NB4 (cell line): ENCODE data around the gene NCAM1.
A peak's percentile ranks its signal among the peaks of the same experiment; 100 is the strongest.

Source experiments
- DNase-seq: peaks from one replicate; pipeline ENCODE4 v3.0.0; 2010; ENCODE audit warnings: low read depth
- H3K4me3 ChIP-seq: one replicate; pipeline ENCODE4 v1.5.1; 2011; ENCODE audit warnings: mild to moderate bottlenecking, low read depth, low read length, moderate library complexity
- MYC ChIP-seq: IDR thresholded peaks from 2 replicates; pipeline ENCODE4 v1.6.1; 2011; ENCODE audit warnings: low read depth, low read length
- POLR2A ChIP-seq: IDR thresholded peaks from 2 replicates; pipeline ENCODE4 v1.6.1; 2011; ENCODE audit warnings: mild to moderate bottlenecking; ENCODE audit not compliant: insufficient read length; ENCODE audit errors: extremely low read depth
- TF ChIP-seq, protein P1 (sequence below): IDR thresholded peaks from 2 replicates; pipeline ENCODE4 v1.6.1; 2011; ENCODE audit warnings: low read depth, low read length
- TF ChIP-seq, protein P2 (sequence below): IDR thresholded peaks from one replicate; pipeline ENCODE4 v1.5.1; 2012; ENCODE audit warnings: low read depth, low read length

NCAM1 gene

DNA sequence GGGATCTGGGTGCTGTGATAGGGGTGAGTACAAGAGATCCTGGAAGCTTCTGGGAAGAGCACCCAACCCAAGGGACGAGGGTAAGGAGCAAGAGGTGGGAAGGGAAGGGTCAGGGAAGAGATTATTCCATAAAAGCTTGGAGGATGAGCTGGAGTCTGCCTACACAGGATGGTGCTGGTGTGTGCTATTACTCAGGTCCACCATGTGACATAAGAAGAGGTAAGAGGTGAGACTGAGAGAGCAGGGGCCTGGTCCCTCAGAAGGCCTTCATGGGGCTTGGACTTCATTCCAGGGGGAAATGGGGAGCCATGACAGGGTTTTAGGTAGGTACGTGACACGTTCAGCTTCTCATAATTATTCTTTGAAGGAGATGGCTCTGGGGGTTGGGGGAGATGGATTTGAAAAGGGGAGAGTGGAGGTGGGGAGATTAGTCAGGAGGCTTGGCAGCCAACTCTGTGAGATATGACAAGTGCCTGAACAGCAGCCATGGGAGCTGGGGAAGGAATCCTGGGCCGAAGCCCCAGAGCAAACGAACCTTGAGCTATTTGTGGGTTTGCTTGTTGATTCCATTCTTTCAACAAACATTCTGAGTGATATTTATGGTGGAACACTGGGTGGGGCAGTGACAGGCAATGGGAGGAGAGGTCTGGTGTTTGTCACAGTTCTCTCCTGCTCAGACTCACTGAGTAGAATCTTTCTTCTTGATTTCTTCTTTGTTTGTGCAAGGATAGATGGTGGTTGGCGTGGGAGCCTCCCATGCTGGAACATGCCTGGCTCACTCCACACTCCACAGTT, 11.2 kb upstream of the NCAM1 start:
- DNase-seq: no peak
- TF ChIP-seq MYC (no peak), POLR2A (no peak)
- TF ChIP-seq, protein P1, sequence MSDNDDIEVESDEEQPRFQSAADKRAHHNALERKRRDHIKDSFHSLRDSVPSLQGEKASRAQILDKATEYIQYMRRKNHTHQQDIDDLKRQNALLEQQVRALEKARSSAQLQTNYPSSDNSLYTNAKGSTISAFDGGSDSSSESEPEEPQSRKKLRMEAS: no peak
- TF ChIP-seq, protein P2, sequence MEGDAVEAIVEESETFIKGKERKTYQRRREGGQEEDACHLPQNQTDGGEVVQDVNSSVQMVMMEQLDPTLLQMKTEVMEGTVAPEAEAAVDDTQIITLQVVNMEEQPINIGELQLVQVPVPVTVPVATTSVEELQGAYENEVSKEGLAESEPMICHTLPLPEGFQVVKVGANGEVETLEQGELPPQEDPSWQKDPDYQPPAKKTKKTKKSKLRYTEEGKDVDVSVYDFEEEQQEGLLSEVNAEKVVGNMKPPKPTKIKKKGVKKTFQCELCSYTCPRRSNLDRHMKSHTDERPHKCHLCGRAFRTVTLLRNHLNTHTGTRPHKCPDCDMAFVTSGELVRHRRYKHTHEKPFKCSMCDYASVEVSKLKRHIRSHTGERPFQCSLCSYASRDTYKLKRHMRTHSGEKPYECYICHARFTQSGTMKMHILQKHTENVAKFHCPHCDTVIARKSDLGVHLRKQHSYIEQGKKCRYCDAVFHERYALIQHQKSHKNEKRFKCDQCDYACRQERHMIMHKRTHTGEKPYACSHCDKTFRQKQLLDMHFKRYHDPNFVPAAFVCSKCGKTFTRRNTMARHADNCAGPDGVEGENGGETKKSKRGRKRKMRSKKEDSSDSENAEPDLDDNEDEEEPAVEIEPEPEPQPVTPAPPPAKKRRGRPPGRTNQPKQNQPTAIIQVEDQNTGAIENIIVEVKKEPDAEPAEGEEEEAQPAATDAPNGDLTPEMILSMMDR: no peak
- H3K4me3 ChIP-seq: no peak overlapping the region

DNA sequence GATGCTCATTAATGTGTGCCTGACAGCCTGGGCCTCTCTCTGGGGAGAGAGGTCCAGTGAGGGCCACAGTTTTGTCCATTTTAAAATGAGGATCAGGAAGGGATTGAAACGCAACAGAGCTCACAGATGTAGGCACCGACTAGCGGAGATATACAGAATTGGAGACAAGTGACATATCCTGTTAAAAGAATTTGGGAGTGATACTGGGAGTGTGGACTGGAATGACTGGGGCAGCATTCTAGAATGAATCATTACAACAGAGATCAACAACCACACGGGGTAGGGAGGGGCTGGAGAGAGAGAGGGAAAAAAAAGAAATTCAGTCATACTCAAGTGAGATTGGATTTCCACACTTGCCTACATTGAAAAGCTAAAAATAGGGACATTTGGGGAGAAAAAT, 2.5 kb upstream of the NCAM1 start:
- H3K4me3 ChIP-seq: no peak overlapping the region
- DNase-seq: no peak
- TF ChIP-seq POLR2A: no peak
- TF ChIP-seq, protein P1: no peak
- TF ChIP-seq, protein P2: no peak
- no peak for TF ChIP-seq MYC

DNA sequence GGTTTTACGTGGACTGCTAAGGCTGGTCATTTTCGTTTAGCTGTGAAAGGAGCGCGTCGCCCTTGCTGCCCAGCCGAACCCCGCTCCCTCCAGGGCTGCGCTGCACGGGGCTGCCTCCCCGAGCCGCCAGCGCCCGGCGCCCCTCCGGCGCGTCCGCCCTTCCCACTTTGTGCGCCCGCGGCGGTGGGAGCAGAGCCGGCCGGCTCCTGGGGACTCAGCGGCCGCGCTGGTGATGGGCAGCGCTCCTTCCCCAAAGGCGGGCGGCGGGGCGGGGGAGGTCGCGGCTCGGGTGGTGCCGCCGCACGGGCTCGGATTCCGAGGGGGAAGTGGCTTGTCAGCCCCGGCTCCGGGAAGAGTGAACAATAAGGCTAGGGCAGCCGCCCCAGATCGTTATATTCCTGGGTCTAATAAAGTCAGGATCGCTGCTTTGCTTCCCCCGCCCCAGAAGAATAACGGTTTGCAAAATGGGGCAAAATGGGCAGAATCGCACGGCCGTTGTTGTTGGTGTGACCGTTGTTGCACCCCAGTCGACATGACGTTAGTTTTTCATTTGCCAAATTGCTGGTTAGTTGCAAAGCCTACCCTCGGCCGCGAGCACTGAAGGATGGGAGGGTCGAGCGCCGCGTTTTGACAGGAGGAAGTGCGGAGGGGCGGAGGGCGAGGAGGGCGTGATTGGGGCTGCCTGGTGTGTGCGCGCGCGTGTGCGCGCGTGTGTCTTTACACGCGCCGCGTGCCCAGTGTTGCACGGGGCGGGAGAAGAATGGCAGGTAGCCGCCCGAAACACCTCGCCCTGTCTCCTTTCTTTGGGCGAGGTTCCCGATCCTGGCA, 745 bp downstream of the NCAM1 start:
- H3K4me3 ChIP-seq: peak overlapping the region; percentile 75
- TF ChIP-seq, protein P2: no peak
- TF ChIP-seq POLR2A (no peak), MYC (0 out of 2 replicates have a peak, but pooled peaks have one; percentile 4)
- TF ChIP-seq, protein P1: peak; percentile 51; the same call in 1 of the 2 replicates
- DNase-seq: peak; percentile 83

DNA sequence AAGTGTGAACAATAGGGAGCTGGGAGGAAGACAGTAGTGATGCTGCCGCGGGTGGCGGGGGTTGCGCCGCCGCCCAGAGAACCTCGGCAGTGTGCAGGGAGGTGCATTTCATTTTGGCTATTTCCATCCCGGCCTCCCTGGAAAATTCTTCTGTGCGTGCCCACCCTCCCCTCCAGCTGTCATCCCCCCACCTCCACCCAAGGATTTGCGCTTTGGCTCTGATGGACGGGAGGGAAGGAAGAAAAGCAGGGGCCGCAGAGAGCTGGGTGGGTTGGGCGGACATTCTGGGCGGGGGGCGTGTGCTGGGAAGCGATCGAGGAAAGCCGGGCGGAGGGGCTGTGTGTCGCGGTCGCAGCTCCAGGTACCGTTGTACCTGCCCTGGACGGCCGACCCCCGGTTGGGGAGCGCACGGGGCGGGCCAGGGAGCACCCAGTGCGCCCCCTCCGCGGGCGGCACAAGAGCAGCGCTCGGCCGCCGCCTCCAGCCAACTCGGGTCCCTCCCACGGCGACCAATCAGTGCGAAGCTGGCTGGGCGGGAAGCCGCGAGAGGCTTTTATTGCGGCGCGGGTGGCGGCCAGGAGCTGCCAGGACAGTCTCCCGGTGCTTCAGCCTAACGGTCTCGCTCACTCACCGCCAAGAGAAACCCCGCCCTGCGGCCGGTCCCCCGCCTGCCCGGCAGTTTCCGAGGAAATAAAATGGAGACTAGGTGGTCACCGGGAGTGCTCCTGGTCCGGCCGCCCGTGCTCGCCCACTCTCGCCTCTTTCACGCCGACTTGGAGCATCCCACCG, 1.6 kb downstream of the NCAM1 start:
- TF ChIP-seq MYC (no peak), POLR2A (no peak)
- TF ChIP-seq, protein P2: no peak
- TF ChIP-seq, protein P1: no peak
- peak; percentile 80 for DNase-seq
- H3K4me3 ChIP-seq: peak overlapping the region; percentile 75

DNA sequence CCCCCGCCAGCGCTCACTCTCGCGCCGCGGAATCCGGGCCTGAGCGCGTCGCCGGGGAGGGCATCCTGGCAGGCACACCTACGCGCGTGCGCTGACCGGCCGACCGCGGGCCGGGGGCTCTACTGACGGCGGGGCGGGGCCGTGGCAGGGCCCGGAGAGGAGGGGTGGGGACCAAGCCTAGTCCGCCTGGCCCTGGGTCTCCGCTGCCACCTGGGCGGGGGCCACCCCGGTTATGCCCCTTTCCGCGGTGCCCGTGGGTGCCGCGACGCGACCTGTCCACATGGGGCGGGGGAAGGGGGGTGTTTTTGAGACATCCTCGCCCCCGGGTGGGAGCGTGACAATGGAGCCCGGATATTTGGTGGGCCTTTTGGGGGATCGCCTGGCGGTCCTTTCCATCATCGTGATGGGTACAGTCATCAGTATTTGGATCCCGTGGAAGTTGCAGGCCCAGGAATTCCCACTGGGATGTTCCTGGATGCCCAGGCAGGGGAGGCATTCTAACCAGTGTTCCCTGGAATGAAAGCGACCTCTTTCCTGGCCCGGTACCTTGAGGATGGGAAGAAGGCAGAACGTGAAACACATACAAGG, 2.2 kb downstream of the NCAM1 start:
- TF ChIP-seq MYC: no peak
- no peak for TF ChIP-seq POLR2A
- TF ChIP-seq, protein P2: no peak
- TF ChIP-seq, protein P1: no peak
- no peak for DNase-seq
- H3K4me3 ChIP-seq: no peak overlapping the region
